HS-5 (cell line): ENCODE results near the gene MAG.
"Not testable (repeated sequence)": the region's sequence is repeated elsewhere in the genome, so short reads cannot be mapped to it uniquely, and the experiment has no call there.

Experiments used
- DNase-seq: peaks from one replicate; pipeline ENCODE4 v3.0.0-alpha.2; 2012; ENCODE audit warnings: low read depth

MAG gene

GRCh38 chr19:35281303-35281702, 10.7 kb upstream of the MAG start:
- DNase-seq = no peak

GRCh38 chr19:35284153-35285094, 7.5 kb upstream of the MAG start:
- no peak for DNase-seq

DNA sequence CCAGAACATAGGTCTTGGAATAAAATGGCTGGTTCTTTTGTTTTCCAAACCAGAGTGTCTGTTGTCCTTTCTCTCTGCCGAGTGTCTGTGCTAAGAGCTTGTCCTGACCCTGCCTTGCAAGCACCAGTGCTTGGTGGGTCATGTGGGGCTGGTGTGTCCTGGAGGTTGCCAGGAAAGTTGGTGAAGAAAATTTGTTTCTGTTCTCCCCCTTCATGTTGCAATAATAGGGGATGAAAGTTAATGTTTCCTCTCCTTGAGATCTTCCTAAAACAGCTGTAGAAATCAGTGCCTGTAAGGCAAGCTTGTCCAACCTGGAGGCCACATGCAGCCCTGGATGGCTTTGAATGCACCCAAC, 6.9 kb upstream of the MAG start:
- no peak for DNase-seq

- not testable (repeated sequence) for DNase-seq
Observed at GRCh38 chr19:35285465-35285864, 6.5 kb upstream of the MAG start.

GRCh38 chr19:35286101-35286500, 5.9 kb upstream of the MAG start:
- DNase-seq = not testable (repeated sequence)

DNA sequence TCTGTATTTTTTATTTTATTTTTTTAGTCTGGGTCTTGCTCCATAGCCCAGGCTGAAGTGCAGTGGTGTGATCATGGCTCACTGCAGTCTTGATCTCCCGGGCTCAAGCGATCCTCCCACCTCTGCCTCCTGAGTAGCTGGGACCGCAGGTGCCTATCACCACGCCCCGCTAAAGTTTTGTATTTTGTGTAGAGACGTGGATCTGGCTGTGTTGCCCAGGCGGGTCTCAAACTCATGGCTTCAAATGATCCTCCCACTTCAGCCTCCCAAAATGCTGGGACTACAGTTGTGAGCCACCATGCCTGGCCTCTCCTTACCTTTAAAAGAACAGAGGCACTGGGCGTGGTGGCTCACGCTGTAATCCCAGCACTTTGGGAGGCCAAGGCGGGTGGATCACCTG, 4.2 kb upstream of the MAG start:
- DNase-seq = no peak

DNA sequence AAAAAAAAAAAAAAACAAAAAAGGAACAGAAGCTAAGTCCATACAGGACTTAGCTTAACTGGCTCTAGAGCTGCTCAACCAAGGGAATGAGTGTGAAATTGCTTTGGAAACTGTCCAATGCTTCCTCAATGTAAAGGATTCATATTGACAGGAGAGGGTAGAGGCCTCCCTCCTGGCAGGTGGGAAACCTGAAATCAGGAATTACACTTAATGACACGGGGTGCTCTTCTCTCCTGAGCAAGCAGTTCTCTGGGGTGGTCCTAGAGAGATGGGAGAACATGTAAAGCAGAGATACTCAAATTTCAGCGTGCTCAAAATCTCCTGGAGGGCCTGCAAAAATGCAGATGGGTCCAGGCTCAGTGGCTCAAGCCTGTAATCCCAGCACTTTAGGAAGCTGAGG, 3.6 kb upstream of the MAG start:
- DNase-seq = no peak

DNA sequence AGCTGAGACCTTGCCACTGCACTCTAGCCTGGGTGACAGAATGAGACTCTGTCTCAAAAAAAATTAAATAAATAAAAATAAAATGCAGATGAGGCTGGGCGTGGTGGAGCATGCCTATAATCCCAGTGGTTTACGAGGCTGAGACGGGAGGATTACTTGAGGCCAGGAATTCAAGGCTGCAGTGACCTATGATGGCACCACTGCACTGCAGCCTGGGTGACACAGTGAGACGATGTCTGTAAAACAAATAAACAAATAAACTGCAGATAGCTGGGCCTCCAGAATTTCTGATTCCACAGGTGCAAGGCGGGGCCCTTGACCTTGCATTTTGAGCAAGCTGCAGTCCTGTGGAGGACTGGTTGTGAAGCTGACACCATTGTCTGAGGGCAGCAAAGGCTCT, 3.1 kb upstream of the MAG start:
- no peak for DNase-seq

GRCh38 chr19:35290381-35291127, 1.4 kb upstream of the MAG start:
- DNase-seq = no peak

DNA sequence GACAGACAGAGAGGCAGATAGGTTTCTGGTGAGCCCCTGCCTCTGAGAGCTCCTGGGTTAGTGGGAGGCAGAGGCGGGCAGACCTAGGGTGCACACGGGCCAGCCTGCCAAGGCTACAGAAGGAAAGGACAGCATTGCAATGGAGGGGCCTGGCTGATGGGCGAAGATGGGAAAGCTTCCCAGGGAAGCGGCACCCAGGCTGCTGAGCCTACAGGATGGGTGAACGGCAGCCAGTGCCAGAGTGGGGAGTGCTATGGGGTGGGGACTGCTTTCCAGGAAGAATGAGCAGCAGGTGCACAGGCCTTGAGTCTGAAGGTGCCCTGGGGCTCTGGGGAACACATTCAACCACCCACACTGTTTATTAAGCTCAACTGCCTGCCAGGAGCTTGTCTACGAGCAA, 702 bp upstream of the MAG start:
- DNase-seq = no peak

DNA sequence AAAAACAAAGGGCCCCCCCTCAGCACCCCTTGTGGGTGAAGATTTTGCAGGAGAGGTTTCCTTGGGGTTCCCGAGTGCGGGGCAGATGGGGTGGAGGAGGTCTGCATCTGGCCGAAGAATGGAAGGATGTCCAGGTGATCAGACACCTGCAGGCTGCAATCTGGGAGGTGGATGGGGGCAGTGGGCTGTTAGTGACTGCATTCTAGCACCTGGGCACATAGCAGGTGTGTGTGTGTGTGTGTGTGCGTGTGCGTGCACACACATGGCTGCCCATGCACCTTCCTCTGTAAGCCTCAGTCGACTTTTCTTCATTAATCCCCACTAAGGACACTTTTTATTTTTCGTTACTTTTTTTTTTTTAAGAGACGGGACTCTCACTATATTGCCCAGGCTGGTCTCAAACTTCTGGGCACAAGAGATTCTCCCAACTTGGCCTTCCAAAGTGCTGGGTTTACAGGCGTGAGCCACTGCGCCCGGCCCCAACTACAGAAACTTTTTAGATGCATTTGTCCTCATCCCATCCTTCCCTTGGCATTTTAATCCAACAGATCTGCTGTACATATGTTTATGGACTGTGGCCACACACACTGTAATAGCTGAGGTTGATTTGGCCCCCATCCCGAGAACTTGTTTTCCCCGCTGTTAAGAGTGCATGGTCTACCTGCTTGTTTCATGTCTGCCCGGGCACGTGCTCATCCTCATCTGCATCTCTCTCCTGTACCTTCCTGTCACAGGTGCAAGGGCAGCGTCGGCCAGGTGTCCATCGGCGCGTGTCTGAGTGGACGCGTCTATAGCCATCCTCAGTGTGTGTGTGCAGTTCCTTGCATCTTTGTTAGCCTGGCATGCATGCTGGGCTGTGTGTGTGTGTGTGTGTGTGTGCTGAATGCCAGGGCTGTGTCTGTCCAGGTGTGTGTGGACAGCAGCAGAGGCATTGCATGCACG, 731 bp downstream of the MAG start:
- no peak for DNase-seq

DNA sequence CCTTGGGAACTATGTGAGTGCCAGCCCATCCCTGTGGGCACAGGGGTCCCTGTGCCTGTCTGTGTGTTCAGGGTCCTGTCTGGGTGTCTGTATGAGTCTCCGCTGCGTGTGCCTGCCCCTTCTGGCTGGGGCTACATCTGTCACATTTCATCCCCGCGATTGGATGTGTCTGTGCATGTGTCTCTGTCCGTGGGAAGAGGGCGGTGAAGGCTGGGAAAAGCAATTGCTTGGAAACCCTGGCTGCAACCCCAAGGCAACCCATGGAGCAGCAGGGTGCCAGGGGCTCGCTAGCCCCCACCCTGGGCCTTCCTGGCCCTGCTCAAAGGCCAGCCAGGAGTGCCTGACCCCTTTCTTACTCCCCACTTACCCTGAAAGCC, 1.4 kb downstream of the MAG start:
- no peak for DNase-seq

GRCh38 chr19:35293808-35294207, 1.8 kb downstream of the MAG start:
- DNase-seq = no peak

- DNase-seq = no peak
Observed at GRCh38 chr19:35294328-35294727, 2.4 kb downstream of the MAG start.

- no peak for DNase-seq
Observed at GRCh38 chr19:35294859-35295791, 3.2 kb downstream of the MAG start.

- no peak for DNase-seq
Observed at GRCh38 chr19:35295792-35296462, 4.0 kb downstream of the MAG start.

GRCh38 chr19:35296644-35297514, 4.9 kb downstream of the MAG start:
- no peak for DNase-seq

DNA sequence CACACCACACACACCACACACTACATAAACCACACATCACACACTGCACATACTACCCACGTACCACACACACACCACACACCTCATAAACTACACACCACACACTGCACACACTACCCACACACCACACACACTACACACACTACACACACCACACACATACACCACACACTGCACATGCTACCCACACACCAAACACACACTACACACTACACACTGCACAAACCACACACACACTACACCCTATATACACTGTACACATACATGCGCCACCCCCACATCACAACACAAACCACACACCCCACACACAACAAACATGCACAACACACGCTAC, 5.5 kb downstream of the MAG start:
- no peak for DNase-seq

DNA sequence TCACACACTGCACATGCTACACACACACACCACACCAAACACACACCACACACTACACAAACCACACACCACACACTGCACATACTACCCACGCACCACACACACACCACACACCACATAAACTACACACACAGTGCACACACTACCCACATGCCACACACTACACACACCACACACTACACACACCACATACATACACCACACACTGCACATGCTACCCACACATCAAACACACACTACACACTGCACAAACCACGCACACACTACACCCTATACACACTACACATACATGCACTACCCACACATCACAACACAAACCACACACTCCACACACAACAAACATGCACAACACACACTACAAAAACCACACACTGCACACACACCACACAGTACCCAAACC, 6.0 kb downstream of the MAG start:
- DNase-seq = no peak

DNA sequence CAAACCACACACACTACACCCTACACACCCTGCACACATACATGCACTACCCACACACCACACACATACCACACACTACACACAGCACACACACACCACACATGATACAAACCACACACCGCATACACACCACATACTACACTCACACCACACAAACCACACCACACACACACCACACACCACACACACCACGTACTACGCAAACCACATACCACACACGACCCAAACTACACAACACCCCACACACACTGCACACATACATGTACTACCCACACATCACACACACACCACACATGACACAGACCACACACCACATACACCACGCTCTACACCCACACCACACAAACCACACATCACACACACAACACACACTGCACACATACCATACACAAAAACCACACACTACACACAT, 6.6 kb downstream of the MAG start:
- DNase-seq = no peak
